ENCODE results near the gene BRS3.

BRS3 gene

DNA sequence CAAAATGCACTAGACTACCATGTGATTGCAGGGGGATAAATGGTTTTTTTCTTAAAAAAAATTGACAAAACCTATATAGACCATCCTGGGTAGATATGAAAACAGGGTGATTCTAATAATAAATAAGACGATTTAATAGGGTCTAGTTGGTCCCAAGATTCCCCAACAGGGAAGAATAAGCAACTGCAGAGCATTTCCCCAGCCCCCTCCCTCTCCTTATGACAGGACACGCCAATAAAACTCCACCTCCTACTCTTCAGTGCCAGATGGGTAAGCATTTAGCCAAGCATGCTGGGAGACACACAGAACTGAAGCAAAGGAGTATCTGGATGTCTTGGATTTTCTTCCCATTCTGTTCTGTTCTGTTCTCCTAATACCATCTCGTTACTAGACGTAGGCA, at the start of gene BRS3:
Gene BRS3 (plus strand): TSS at position 301 of the 400 bp plus-strand sequence. CDS start 168 bp downstream, outside the sequence.
- TF ChIP-seq CTCF (IDR thresholded peaks at IDR 0.05), result no peak

GRCh38 chrX:136438192-136438591, 49.6 kb upstream of the BRS3 start:
- TF ChIP-seq CTCF (IDR thresholded peaks at IDR 0.05), result no peak

DNA sequence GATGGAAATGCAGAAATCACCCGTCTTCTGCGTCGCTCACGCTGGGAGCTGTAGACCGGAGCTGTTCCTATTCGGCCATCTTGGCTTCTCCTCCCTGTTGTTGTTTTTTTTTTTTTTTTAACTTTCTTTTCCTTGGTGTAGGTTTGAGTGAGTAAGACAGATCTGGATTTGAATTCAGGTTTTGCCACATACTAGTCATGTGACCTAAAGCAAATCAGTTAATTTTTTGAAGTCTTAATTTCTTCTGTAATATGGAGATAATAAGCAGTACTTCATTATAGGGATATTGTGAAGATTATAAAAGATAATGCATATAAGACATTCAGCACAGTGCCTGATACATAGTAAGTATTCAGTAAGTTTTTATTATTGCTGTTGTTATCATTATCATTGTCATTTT, 41.5 kb upstream of the BRS3 start:
- no peak for TF ChIP-seq CTCF (IDR thresholded peaks at IDR 0.05)

GRCh38 chrX:136447308-136447707, 40.4 kb upstream of the BRS3 start:
- no peak for TF ChIP-seq CTCF (IDR thresholded peaks at IDR 0.05)

DNA sequence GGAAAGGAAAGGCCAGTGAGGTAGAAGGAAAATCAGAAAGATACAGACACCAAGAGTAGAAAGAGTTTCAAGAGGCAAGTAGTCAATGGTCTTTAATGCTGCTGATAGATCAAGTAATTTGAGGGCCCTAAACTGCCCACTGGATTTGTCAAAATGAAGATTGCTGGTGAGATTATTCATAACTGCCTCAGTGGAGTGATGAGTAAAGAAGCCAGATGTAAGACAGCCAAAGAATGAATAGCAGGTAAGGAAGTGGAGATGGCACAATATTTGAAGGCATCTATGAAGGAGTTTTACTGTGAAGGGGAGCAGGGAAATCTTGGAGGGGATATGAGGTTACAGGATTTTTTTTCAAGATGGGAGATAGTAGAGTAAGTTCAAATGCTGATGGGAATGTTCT, 39.8 kb upstream of the BRS3 start:
- TF ChIP-seq CTCF (IDR thresholded peaks at IDR 0.05), result no peak

DNA sequence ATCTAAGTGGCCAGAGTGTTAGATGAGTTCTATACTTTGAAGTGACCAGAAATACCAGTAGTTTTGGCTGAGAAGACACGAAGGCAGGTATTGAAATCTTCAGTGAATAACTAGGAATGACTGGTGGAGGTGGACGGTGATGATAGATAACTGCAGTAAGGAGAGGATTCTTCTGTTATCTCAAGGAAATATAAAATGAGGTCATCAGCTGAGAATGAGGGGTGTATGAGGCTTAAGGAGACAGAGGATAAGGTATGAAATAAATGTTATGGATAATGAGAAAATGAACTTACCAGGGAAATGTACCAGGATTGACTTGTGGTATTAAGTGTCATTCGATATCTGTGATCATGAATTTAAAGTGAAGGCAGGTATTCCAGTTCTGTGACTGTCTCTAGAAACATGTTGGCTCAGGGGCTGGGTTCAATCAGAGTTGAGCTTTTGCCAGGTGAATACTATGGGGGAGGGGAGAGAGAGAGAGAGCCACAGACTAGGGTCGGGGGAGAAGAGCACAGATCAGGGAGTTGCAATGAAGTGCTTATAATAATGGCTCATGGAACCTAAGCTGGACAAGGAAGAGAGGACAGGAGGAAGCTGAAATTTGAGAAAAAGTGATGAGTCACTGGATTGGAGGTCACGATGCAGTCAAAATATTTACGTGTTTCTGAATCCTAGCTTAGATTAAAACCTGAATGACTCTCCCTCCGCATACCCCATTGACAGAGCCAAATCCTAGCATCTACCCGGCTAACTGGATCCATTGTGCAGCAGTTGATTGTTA, 37.5 kb upstream of the BRS3 start:
- TF ChIP-seq CTCF (IDR thresholded peaks at IDR 0.05), result no peak

- TF ChIP-seq CTCF (IDR thresholded peaks at IDR 0.05), result no peak
Observed at GRCh38 chrX:136452614-136453013, 35.1 kb upstream of the BRS3 start.

- no peak for TF ChIP-seq CTCF (IDR thresholded peaks at IDR 0.05)
Observed at GRCh38 chrX:136453114-136453513, 34.6 kb upstream of the BRS3 start.

Data from LNCAP (cell line).